MM.1S (cell line): Measurements from ENCODE around the gene ACER3.

ENCODE experiments used
- DNase-seq: peaks from one replicate; pipeline ENCODE4 v3.0.0-alpha.2; 2015
- H2AFZ ChIP-seq: fragments of 300-600 bp; sonication (generic); 2 replicates; pipeline ENCODE4 v1.6.0; 2016; ENCODE audit warnings: antibody characterized with exemption, low read length
- H3F3A ChIP-seq: fragments of 300-600 bp; sonication (generic); 2 replicates; pipeline ENCODE4 v1.6.1; 2016; ENCODE audit warnings: mild to moderate bottlenecking, antibody characterized with exemption, low read length, moderate library complexity, mixed read lengths; ENCODE audit not compliant: insufficient read depth
- H3K27ac ChIP-seq: fragments of 300-600 bp; sonication (generic); 2 replicates; pipeline ENCODE4 v1.5.1; 2016; ENCODE audit warnings: mild to moderate bottlenecking, low read length
- H3K27me3 ChIP-seq: fragments of 300-600 bp; sonication (generic); replicated peaks from 2 replicates; pipeline ENCODE4 v1.6.0; 2016; ENCODE audit warnings: low read length; ENCODE audit not compliant: insufficient read depth
- H3K36me3 ChIP-seq: fragments of 300-600 bp; sonication (generic); replicated peaks from 2 replicates; pipeline ENCODE4 v1.6.1; 2016; ENCODE audit warnings: mild to moderate bottlenecking, low read length, mixed read lengths; ENCODE audit not compliant: insufficient read depth
- H3K4me1 ChIP-seq: fragments of 300-600 bp; sonication (generic); 2 replicates; pipeline ENCODE4 v1.6.1; 2016; ENCODE audit warnings: low read length, mixed read lengths
- H3K4me2 ChIP-seq: fragments of 300-600 bp; sonication (generic); 2 replicates; pipeline ENCODE4 v1.6.0; 2016; ENCODE audit warnings: low read depth, low read length
- H3K4me3 ChIP-seq: fragments of 300-600 bp; sonication (generic); 2 replicates; pipeline ENCODE4 v1.5.1; 2016; ENCODE audit warnings: low read length, mixed read lengths
- H3K79me2 ChIP-seq: fragments of 300-600 bp; sonication (generic); 2 replicates; pipeline ENCODE4 v1.6.1; 2016; ENCODE audit warnings: mixed run types, low read length, mixed read lengths
- H3K9ac ChIP-seq: fragments of 300-600 bp; sonication (generic); 2 replicates; pipeline ENCODE4 v1.6.1; 2016; ENCODE audit warnings: low read length, mixed read lengths
- H3K9me2 ChIP-seq: fragments of 300-600 bp; sonication (generic); replicated peaks from 2 replicates; pipeline ENCODE4 v1.6.1; 2016; ENCODE audit warnings: mild to moderate bottlenecking, low read length, mixed read lengths; ENCODE audit not compliant: insufficient read depth
- H3K9me3 ChIP-seq: fragments of 300-600 bp; sonication (generic); replicated peaks from 2 replicates; pipeline ENCODE4 v1.6.1; 2016; ENCODE audit warnings: mild to moderate bottlenecking, low read length, mixed read lengths; ENCODE audit not compliant: insufficient read depth
- H4K20me1 ChIP-seq: fragments of 300-600 bp; sonication (generic); 2 replicates; pipeline ENCODE4 v1.6.1; 2016; ENCODE audit warnings: mild to moderate bottlenecking, low read length, moderate library complexity, mixed read lengths; ENCODE audit not compliant: insufficient read depth
- EZH2 ChIP-seq: fragments of 300-600 bp; sonication (generic); optimal IDR thresholded peaks from 2 replicates; pipeline ENCODE3; 2017; ENCODE audit warnings: low read depth, mild to moderate bottlenecking, antibody characterized with exemption, low read length, mixed read lengths
- EZH2phosphoT487 ChIP-seq: fragments of 300-600 bp; sonication (generic); IDR thresholded peaks from 2 replicates; pipeline ENCODE4 v1.6.1; 2018; ENCODE audit warnings: antibody characterized with exemption, low read length
- TF ChIP-seq, protein P1 (sequence below): fragments of 300-600 bp; sonication (generic); IDR thresholded peaks from 2 replicates; pipeline ENCODE4 v1.5.1; 2016; ENCODE audit warnings: antibody characterized with exemption, low read length, mixed read lengths

The ACER3 gene

GRCh38 chr11:77072851-77073327, 212.2 kb downstream of the ACER3 start:
- Histone ChIP-seq H3K9me2 (no peaks in the 10 kb centered on the region), H4K20me1 (no peaks in the 10 kb centered on the region), H3K4me3 (no peak overlapping the region), H3F3A (no peaks in the 10 kb centered on the region), H3K9me3 (no peaks in the 10 kb centered on the region), H2AFZ (no peak overlapping the region), H3K36me3 (no peaks in the 10 kb centered on the region), H3K4me2 (no peak overlapping the region), H3K27ac (no peak overlapping the region), H3K79me2 (no peaks in the 10 kb centered on the region), H3K9ac (no peak overlapping the region), H3K4me1 (no peaks in the 10 kb centered on the region), H3K27me3 (peaks cover 10% of the 10 kb centered on the region; the same call in 1 of the 2 replicates)
- DNase-seq = no peak
- TF ChIP-seq, protein P1, sequence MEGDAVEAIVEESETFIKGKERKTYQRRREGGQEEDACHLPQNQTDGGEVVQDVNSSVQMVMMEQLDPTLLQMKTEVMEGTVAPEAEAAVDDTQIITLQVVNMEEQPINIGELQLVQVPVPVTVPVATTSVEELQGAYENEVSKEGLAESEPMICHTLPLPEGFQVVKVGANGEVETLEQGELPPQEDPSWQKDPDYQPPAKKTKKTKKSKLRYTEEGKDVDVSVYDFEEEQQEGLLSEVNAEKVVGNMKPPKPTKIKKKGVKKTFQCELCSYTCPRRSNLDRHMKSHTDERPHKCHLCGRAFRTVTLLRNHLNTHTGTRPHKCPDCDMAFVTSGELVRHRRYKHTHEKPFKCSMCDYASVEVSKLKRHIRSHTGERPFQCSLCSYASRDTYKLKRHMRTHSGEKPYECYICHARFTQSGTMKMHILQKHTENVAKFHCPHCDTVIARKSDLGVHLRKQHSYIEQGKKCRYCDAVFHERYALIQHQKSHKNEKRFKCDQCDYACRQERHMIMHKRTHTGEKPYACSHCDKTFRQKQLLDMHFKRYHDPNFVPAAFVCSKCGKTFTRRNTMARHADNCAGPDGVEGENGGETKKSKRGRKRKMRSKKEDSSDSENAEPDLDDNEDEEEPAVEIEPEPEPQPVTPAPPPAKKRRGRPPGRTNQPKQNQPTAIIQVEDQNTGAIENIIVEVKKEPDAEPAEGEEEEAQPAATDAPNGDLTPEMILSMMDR = no peak
- TF ChIP-seq EZH2phosphoT487 (no peak), EZH2 (no peak)

DNA sequence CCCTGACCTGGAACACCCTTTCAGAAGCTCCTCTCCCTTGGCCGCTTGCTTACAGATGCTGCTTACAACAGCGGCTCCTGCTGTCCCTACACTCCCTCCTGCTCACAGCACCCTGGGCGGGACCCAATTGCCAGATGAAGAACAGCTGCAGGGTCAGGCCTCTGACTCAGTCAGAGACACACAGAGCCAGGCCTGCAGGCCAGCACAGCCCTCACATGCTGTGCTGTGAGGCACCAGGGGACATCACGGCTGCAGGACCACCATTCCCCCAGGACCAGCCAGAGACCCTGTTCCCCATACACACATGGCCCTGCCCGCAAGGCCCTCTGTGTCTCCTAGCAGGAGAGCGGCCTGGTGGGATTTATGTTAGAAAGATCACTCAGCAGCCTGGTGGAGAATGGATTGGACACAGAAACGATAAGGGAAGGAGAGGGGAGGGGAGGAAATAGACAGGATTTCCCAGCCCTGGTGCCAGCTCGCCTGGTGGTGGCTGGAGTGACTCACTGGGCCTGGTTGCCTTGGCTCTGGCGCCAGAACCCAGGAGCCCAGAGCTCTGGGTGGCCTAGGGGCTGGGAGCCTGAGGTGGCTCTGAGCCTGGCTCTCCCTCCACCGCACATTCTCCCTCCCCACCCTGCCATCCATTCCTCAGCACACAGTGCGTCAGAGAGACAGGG, 212.7 kb downstream of the ACER3 start:
- H3K79me2 ChIP-seq = no peaks in the 10 kb centered on the region
- peaks cover 10% of the 10 kb centered on the region; the same call in 1 of the 2 replicates for H3K27me3 ChIP-seq
- no peaks in the 10 kb centered on the region for H3F3A ChIP-seq
- no peaks in the 10 kb centered on the region for H3K36me3 ChIP-seq
- no peak overlapping the region for H3K9ac ChIP-seq
- no peaks in the 10 kb centered on the region for H4K20me1 ChIP-seq
- no peak overlapping the region for H3K4me3 ChIP-seq
- H3K9me2 ChIP-seq = no peaks in the 10 kb centered on the region
- no peak overlapping the region for H3K27ac ChIP-seq
- H3K4me1 ChIP-seq = no peaks in the 10 kb centered on the region
- TF ChIP-seq EZH2 (no peak), EZH2phosphoT487 (no peak)
- TF ChIP-seq, protein P1 = no peak
- no peaks in the 10 kb centered on the region for H3K9me3 ChIP-seq
- no peak overlapping the region for H3K4me2 ChIP-seq
- no peak overlapping the region for H2AFZ ChIP-seq
- DNase-seq = no peak

DNA sequence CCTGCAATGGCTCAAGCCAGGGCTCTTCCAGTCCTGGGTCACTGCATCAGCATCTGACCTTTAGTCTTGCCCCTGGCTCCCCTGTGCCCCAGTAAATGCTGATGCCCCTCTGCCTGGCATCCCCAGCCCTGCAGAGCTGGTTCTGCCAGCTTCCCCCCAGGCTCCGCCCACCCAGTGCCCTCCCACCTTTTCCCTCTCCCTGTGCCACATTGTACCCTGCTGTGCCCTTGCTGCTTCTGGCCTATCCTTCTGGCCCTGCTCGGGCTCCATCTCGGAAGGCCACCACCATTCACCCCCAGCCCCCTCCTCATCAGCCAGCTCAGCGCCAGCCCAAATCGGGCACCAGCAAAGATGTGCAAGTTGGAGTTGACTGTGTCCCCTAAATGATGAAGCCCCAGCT, 213.5 kb downstream of the ACER3 start:
- H3K27me3 ChIP-seq = peaks cover 10% of the 10 kb centered on the region; the same call in 1 of the 2 replicates
- no peak overlapping the region for H3K4me2 ChIP-seq
- H2AFZ ChIP-seq = no peak overlapping the region
- no peak overlapping the region for H3K9ac ChIP-seq
- H3K4me1 ChIP-seq = no peaks in the 10 kb centered on the region
- no peak overlapping the region for H3K27ac ChIP-seq
- H3K9me3 ChIP-seq = no peaks in the 10 kb centered on the region
- H4K20me1 ChIP-seq = no peaks in the 10 kb centered on the region
- H3F3A ChIP-seq = no peaks in the 10 kb centered on the region
- H3K9me2 ChIP-seq = no peaks in the 10 kb centered on the region
- H3K36me3 ChIP-seq = no peaks in the 10 kb centered on the region
- H3K79me2 ChIP-seq = no peaks in the 10 kb centered on the region
- no peak overlapping the region for H3K4me3 ChIP-seq
- DNase-seq = no peak
- TF ChIP-seq EZH2 (no peak), EZH2phosphoT487 (no peak)
- TF ChIP-seq, protein P1 = no peak
